Coronary artery (tissue), 2 donors: ENCODE measurements around the gene LIME1.

Source experiments
- DNase-seq: peaks from one replicate; pipeline ENCODE4 v3.0.0-alpha.2; 2017; ENCODE audit warnings: low spot score
- H3K27ac ChIP-seq, 2 donors: fragments of 200-600 bp; sonication (generic); one replicate each; pipeline ENCODE4 v1.5.1; 2016 to 2019
- H3K4me3 ChIP-seq: fragments of 200-600 bp; sonication (generic); 2 replicates; pipeline ENCODE4 v1.5.1; 2016; ENCODE audit warnings: mild to moderate bottlenecking, moderate library complexity
- CTCF ChIP-seq: fragments of 200-600 bp; sonication (generic); IDR thresholded peaks from one replicate; pipeline ENCODE4 v1.5.1; 2019; ENCODE audit warnings: antibody characterized with exemption

The LIME1 gene

GRCh38 chr20:63744574-63745423 is 8.3 kb downstream of the LIME1 start:
- H3K4me3 ChIP-seq = no peak overlapping the region
- no peak for TF ChIP-seq CTCF
- no peak overlapping the region for H3K27ac ChIP-seq
- no peak for DNase-seq

- TF ChIP-seq CTCF = no peak
- no peak for DNase-seq
- no peak overlapping the region for H3K27ac ChIP-seq
- no peak overlapping the region for H3K4me3 ChIP-seq
Observed at GRCh38 chr20:63745424-63745805, 9.0 kb downstream of the LIME1 start.

- DNase-seq = no peak
- H3K27ac ChIP-seq = no peak overlapping the region
- no peak overlapping the region for H3K4me3 ChIP-seq
- no peak for TF ChIP-seq CTCF
Observed at GRCh38 chr20:63745961-63746731, 9.7 kb downstream of the LIME1 start.

- no peak for DNase-seq
- no peak for TF ChIP-seq CTCF
- no peak overlapping the region for H3K4me3 ChIP-seq
- H3K27ac ChIP-seq = no peak overlapping the region
Observed at GRCh38 chr20:63746751-63747315, 10.4 kb downstream of the LIME1 start.

- no peak for DNase-seq
- H3K27ac ChIP-seq = no peak overlapping the region
- no peak overlapping the region for H3K4me3 ChIP-seq
- no peak for TF ChIP-seq CTCF
Observed at GRCh38 chr20:63747622-63748069, 11.2 kb downstream of the LIME1 start.

- TF ChIP-seq CTCF = no peak
- Histone ChIP-seq H3K27ac (no peak overlapping the region), H3K4me3 (no peak overlapping the region)
- no peak for DNase-seq
Observed at GRCh38 chr20:63748070-63748933, 11.8 kb downstream of the LIME1 start.
